GM12878 (cell line): ENCODE results near the gene CXCL12. TPM values are rescaled to one million over a fixed set of nuclear protein-coding genes. Genes with fewer than 3 reads are reported as not detected.

ENCODE experiments used
- ATAC-seq: fragments of 200-7000 bp; cut with Tn5 transposase; 3 replicates; pipeline ENCODE4 v1.9.1; 2020; ENCODE audit warnings: mild to moderate bottlenecking, moderate library complexity
- BruUV-seq: library from RNA; stranded (reverse); fragments of 400-500 nt; replicated peaks from 2 replicates; lab custom pipeline; 2021; lab: Mats Ljungman, UMichigan
- CTCF ChIA-PET: fragments of 300-600 bp; sonication (Branson Sonifier 250); formaldehyde crosslinking; extraction: SDS; loops from one replicate; lab custom pipeline; 2021; ENCODE audit warnings: inconsistent platforms; lab: Yijun Ruan, JAX
- POLR2A ChIA-PET: fragments of 350-600 bp; formaldehyde crosslinking; extraction: SDS; loops from one replicate; lab custom pipeline; 2021; ENCODE audit warnings: inconsistent platforms; lab: Charles Lee
- RAD21 ChIA-PET: fragments of 300-600 bp; sonication (Branson Sonifier 250); formaldehyde crosslinking; loops from one replicate; lab custom pipeline; 2023; ENCODE audit warnings: antibody characterized with exemption; ENCODE audit not compliant: unreplicated experiment; lab: Charles Lee
- SMC1A ChIA-PET: fragments of 300-600 bp; sonication (Branson Sonifier 250); formaldehyde crosslinking; loops from one replicate; lab custom pipeline; 2023; ENCODE audit not compliant: unreplicated experiment, uncharacterized antibody; lab: Charles Lee
- DNase-seq: peaks from one replicate; pipeline ENCODE4 v3.0.0-alpha.2; 2011; ENCODE audit warnings: low read depth, low spot score
- FAIRE-seq: peaks from 3 replicates; lab custom pipeline; 2011; peaks lifted over from hg19 to GRCh38; lab: Jason Lieb, UNC
- H2AFZ ChIP-seq: 2 replicates; pipeline ENCODE4 v1.6.0; 2011; ENCODE audit warnings: low read depth, low read length, control low read depth; ENCODE audit not compliant: control insufficient read depth
- H3K27ac ChIP-seq: 2 replicates; pipeline ENCODE4 v1.5.1; 2011; ENCODE audit warnings: control low read depth; ENCODE audit not compliant: control insufficient read depth, insufficient read depth
- H3K27me3 ChIP-seq, 2 experiments: replicated peaks in 1 of 2; 2 replicates each; pipeline versions ENCODE4 v1.6.0 to v1.6.1; 2011; ENCODE audit warnings: low read length in 1 of 2; ENCODE audit not compliant: control insufficient read depth in 2 of 2, insufficient read depth in 2 of 2
- H3K36me3 ChIP-seq, 2 experiments: 2 replicates each; pipeline ENCODE4 v1.5.1; 2011; ENCODE audit warnings: low read length in 1 of 2; ENCODE audit not compliant: control insufficient read depth in 2 of 2, insufficient read depth in 2 of 2
- H3K4me1 ChIP-seq: 2 replicates; pipeline ENCODE4 v1.6.1; 2011; ENCODE audit warnings: mild to moderate bottlenecking, low read length, moderate library complexity, mixed read lengths; ENCODE audit not compliant: control insufficient read depth, insufficient read depth
- H3K4me2 ChIP-seq: 2 replicates; pipeline ENCODE4 v1.6.0; 2011; ENCODE audit warnings: control low read depth; ENCODE audit not compliant: control insufficient read depth, insufficient read depth
- H3K4me3 ChIP-seq: fragments of 200-600 bp; sonication (generic); 2 replicates; pipeline ENCODE4 v1.5.1; 2016
- H3K79me2 ChIP-seq: 2 replicates; pipeline ENCODE4 v1.6.0; 2011; ENCODE audit warnings: low read length; ENCODE audit not compliant: control insufficient read depth, insufficient read depth
- H3K9ac ChIP-seq: 2 replicates; pipeline ENCODE4 v1.8.0; 2011; ENCODE audit warnings: low read length, control low read depth, mixed read lengths; ENCODE audit not compliant: control insufficient read depth, insufficient read depth
- H3K9me3 ChIP-seq: replicated peaks from 3 replicates; pipeline ENCODE4 v1.5.1; 2011; ENCODE audit warnings: mild to moderate bottlenecking, low read length; ENCODE audit not compliant: control insufficient read depth, insufficient read depth
- H4K20me1 ChIP-seq: 2 replicates; pipeline ENCODE4 v1.6.0; 2011; ENCODE audit not compliant: control insufficient read depth, insufficient read depth
- BACH1 ChIP-seq: fragments of 450-650 bp; IDR thresholded peaks from 2 replicates; pipeline ENCODE4 v1.6.1; 2017; ENCODE audit warnings: mild to moderate bottlenecking, borderline replicate concordance
- CBX3 ChIP-seq: fragments of 200-600 bp; sonication (generic); IDR thresholded peaks from 2 replicates; pipeline ENCODE4 v1.6.1; 2016; ENCODE audit warnings: low read depth, borderline replicate concordance
- ETV6 ChIP-seq, 2 experiments: fragments of 450-650 bp in 1 of 2; IDR thresholded peaks in 1 of 2; conservative IDR thresholded peaks in 1 of 2; 2 replicates each; pipeline ENCODE4 v1.6.1; 2014; ENCODE audit warnings: antibody characterized with exemption in 1 of 2, borderline replicate concordance in 1 of 2, low read depth in 1 of 2, mild to moderate bottlenecking in 1 of 2, moderate library complexity in 1 of 2
- HCFC1 ChIP-seq: fragments of 150-350 bp; IDR thresholded peaks from 2 replicates; pipeline ENCODE4 v1.6.1; 2014; ENCODE audit warnings: low read length
- KDM1A ChIP-seq: fragments of 200-600 bp; sonication (generic); IDR thresholded peaks from 2 replicates; pipeline ENCODE4 v1.6.1; 2016; ENCODE audit warnings: borderline replicate concordance
- NR2C2 ChIP-seq: IDR thresholded peaks from 2 replicates; pipeline ENCODE4 v1.6.1; 2011; ENCODE audit warnings: borderline replicate concordance, low read depth; ENCODE audit not compliant: control insufficient read depth, insufficient read length
- NR2F1 ChIP-seq: fragments of 450-650 bp; conservative IDR thresholded peaks from 2 replicates; pipeline ENCODE4 v1.6.1; 2017; ENCODE audit warnings: mild to moderate bottlenecking
- NRF1 ChIP-seq: conservative IDR thresholded peaks from 2 replicates; pipeline ENCODE4 v1.6.1; 2011; ENCODE audit warnings: mild to moderate bottlenecking, low read depth, low read length, improper control_type of control experiment
- SMAD5 ChIP-seq: IDR thresholded peaks from 2 replicates; pipeline ENCODE4 v1.6.1; 2016; ENCODE audit warnings: antibody characterized with exemption, low read depth
- SREBF1 ChIP-seq: IDR thresholded peaks from 2 replicates; pipeline ENCODE4 v1.6.1; 2012; ENCODE audit warnings: mild to moderate bottlenecking, low read length
- WGBS: methylation state at CpG from one replicate; pipeline ENCODE4 v1.1.6; 2016; ENCODE audit warnings: low lambda C conversion rate; ENCODE audit not compliant: insufficient replicate concordance, insufficient coverage; ENCODE audit errors: missing lambda C conversion rate; 5-methylcytosine and 5-hydroxymethylcytosine counted together
- in situ Hi-C: fragments of 300-500 bp; cut with MboI; formaldehyde crosslinking; loops from 9 replicates; pipeline ENCODE4 v1.14.3; 2018; ENCODE audit warnings: mixed read lengths
- intact Hi-C: fragments of 100-400 bp; cut with micrococcal nuclease; formaldehyde crosslinking; loops from one replicate; pipeline ENCODE4 v1.14.2; 2022; ENCODE audit not compliant: unreplicated experiment
- polyA plus RNA-seq, 11 experiments: library from polyadenylated mRNA; depleted of rRNA in 4 of 11; unstranded in 6 of 11; stranded (reverse) in 5 of 11; fragments of >200 nt; fragmentation: Nextera tagmentation in 4 of 11; fragmentation: Illumina TruSeq in 1 of 11; extraction: Ambion mirVana in 4 of 11; extraction: Trizol in 1 of 11; gene quantifications; 1 replicate in 1 of 11; 2 replicates in 10 of 11; pipeline versions ENCODE4 v1.2.1 to v1.2.3, GENCODE V29; 2011 to 2016; ENCODE audit warnings: inconsistent platforms in 2 of 11, missing spikeins in 2 of 11, low read depth in 1 of 11
- total RNA-seq, 4 experiments: library from RNA; depleted of rRNA in 3 of 4; stranded (reverse); fragments of >200 nt in 3 of 4; fragmentation: Illumina TruSeq in 1 of 4; extraction: Trizol in 1 of 4; gene quantifications; 2 replicates each; pipeline versions ENCODE4 v1.2.1 to v1.2.3, GENCODE V29; 2013 to 2021
- TF ChIP-seq, protein P1 (sequence below): fragments of 450-650 bp; conservative IDR thresholded peaks from 2 replicates; pipeline ENCODE4 v1.6.1; 2017; ENCODE audit warnings: mild to moderate bottlenecking, moderate library complexity

CXCL12 gene
- total and polyA plus RNA-seq, 10 of the 15 experiments (the other 5 are each of a cell fraction or from before 2014, with no cell fraction given): 0.03 to 4.5 (median 0.53) TPM

DNA sequence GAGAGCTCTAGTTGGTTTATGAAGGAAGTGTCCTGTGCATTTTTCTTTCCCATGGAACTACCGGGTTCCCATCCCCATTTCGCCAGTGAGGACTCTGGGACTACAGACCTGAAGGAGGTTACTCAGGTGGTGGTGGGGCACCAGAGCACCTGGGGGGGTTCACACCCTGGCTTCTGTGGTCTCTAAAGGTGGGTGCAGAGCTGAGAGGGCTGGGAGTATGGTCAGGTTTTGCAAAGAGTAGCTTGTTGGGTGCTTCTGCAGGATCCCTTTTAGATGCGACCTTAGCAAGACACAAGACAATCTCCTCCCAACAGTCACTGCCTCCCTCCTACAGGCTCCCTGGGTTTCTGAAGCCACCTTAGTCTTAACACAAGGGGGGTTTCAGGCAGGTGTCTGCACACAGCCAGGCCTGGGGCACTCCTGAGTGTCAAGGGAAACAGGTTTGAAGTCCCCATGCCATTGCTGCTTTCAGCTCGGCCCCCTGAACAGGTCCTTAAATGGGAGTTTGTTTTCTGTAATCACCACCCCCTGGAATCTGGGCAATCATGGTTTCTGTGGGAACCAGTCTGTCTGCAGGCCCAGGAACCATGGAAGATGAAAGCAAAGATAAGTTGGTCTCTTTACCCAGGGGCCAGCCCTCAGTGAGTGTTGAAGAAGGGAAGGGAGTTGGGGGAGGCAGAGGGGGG lies 9.9 kb upstream of the CXCL12 start (continued):
- TF ChIP-seq, protein P1, sequence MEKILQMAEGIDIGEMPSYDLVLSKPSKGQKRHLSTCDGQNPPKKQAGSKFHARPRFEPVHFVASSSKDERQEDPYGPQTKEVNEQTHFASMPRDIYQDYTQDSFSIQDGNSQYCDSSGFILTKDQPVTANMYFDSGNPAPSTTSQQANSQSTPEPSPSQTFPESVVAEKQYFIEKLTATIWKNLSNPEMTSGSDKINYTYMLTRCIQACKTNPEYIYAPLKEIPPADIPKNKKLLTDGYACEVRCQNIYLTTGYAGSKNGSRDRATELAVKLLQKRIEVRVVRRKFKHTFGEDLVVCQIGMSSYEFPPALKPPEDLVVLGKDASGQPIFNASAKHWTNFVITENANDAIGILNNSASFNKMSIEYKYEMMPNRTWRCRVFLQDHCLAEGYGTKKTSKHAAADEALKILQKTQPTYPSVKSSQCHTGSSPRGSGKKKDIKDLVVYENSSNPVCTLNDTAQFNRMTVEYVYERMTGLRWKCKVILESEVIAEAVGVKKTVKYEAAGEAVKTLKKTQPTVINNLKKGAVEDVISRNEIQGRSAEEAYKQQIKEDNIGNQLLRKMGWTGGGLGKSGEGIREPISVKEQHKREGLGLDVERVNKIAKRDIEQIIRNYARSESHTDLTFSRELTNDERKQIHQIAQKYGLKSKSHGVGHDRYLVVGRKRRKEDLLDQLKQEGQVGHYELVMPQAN: no peak
- TF ChIP-seq SMAD5 (no peak), NR2F1 (no peak), ETV6 (conservative IDR thresholded peaks at IDR 0.05 in 1 of 2, IDR thresholded peaks at IDR 0.05 in 1 of 2; ENCODE audit: borderline replicate concordance in 1 of 2, low read depth in 1 of 2) (no peak)
- TF ChIP-seq, all 136 proteins: peak for 0

DNA sequence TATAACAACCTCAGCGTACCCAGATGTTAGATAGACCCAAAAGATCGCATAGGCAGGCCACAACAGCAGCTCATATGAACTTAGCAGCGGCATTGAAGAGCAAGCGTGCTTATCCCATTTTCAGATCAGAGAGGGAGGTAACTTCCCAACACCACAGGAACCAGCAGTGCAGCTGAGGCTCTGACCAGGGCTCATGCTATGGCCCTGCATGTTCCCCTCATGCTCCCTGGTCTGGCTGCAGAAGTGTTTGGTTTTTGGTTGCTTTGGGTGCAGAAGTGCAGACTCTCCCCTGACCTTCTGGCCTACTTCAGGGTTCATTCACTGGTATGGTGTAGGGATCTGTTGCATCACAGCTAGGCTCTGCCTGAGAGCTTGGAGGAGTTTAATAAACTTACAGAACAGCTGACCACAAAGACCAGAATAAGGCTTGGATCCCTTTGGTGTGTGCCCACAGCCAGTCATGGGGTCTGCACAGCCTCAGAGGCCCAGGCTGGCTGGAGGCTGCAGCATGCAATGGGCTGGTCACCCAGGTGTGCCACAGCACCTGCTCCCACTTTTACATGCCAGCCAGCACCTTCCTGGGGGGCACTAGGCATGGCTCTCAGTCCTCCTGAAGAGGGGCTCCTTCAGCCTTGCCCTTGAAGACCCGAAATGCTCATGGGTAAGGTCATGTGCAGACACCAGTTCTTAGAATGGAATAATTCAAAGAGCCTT lies 9.1 kb upstream of the CXCL12 start:
- POLR2A ChIA-PET: no interaction called here
- in situ Hi-C loops: loop anchor here (25.0 kb wide), 1 partner anchor 468 kb away; no protein-coding TSS in a partner anchor
- SMC1A ChIA-PET: interaction anchor here (0.8 kb wide), 1 partner anchor 474 kb away, joined by 3 read pairs; no protein-coding TSS in a partner anchor
- CTCF ChIA-PET: interaction anchor here (1.1 kb wide), 1 partner anchor 23 kb away, joined by 4 read pairs; no protein-coding TSS in a partner anchor
- 15% methylated on average over 5 of the region's 5 CpGs for WGBS
- Histone ChIP-seq H2AFZ (no peak overlapping the region), H3K27ac (no peak overlapping the region), H3K4me1 (no peaks in the 10 kb centered on the region), H3K79me2 (no peaks in the 10 kb centered on the region), H3K4me3 (no peak overlapping the region), H3K9ac (no peak overlapping the region), H3K27me3 (no peaks in the 10 kb centered on the region; a peak in 2 of 4 replicates), H4K20me1 (no peaks in the 10 kb centered on the region), H3K36me3 (no peaks in the 10 kb centered on the region), H3K4me2 (no peak overlapping the region), H3K9me3 (no peaks in the 10 kb centered on the region)
- intact Hi-C loops: loop anchor here (10.0 kb wide), 1 partner anchor 461 kb away; no protein-coding TSS in a partner anchor
- FAIRE-seq (no peak), ATAC-seq (no peak), DNase-seq (no peak)
- no peak for TF ChIP-seq CBX3
- TF ChIP-seq NR2C2: no peak
- no peak for TF ChIP-seq KDM1A
- TF ChIP-seq SREBF1: no peak
- TF ChIP-seq NRF1: no peak
- no peak for TF ChIP-seq HCFC1
- no peak for TF ChIP-seq BACH1
- RAD21 ChIA-PET: no interaction called here
- no TSS peak for BruUV-seq
